Activated T-helper 9 cell treated with anti-CD3 and anti-CD28 coated beads, Interleukin-2, amount 50 U/mL, for 16 hours (primary cell): Measurements from ENCODE around the gene APOBR.
"Not testable (repeated sequence)": the region's sequence is repeated elsewhere in the genome, so short reads cannot be mapped to it uniquely, and the experiment has no call there.

ENCODE experiments used
- DNase-seq: peaks from one replicate; pipeline ENCODE4 v3.0.0-alpha.2; 2020; ENCODE audit warnings: low read depth

APOBR gene, protein sequence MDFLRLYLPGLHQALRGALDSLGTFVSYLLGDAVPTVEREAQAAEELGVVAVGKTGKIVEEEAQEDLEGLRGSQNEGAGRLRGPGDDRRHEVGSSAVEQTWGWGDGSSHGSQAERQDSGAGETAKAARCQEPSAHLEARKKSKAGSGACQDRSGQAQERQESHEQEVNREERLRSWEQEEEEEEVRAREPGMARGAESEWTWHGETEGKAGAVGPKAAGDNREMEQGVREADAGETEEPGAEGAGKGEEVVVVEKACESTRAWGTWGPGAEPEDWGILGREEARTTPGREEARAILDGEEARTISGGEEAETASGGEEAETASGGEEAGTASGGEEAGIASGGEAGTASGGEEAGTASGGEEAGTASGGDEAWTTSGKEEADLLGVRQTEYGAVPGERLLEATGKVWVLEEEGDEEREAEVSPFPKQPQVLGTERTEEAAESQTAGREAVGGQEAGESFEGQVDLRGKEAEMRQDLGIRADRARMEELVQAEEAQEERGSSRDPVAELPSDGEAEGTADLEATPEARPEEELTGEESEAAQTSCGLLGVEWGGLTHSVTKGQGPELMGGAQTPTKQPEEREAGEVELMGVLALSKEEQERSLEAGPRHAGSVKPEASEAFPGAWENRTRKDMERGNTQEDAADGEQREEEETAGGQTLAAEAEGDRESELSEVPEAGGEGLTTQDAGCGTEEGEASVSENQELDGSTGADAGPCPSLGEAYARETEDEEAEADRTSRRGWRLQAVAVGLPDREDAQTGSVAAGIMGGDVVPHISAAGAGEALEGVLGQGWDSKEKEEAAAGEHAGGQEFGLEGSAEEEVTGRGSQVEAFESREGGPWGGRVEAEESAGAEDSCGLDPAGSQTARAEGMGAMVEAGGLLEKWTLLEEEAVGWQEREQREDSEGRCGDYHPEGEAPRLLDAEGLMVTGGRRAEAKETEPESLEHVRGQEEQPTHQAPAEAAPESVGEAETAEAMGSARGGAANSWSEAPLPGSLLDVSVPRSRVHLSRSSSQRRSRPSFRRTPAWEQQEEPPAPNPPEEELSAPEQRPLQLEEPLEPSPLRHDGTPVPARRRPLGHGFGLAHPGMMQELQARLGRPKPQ

DNA sequence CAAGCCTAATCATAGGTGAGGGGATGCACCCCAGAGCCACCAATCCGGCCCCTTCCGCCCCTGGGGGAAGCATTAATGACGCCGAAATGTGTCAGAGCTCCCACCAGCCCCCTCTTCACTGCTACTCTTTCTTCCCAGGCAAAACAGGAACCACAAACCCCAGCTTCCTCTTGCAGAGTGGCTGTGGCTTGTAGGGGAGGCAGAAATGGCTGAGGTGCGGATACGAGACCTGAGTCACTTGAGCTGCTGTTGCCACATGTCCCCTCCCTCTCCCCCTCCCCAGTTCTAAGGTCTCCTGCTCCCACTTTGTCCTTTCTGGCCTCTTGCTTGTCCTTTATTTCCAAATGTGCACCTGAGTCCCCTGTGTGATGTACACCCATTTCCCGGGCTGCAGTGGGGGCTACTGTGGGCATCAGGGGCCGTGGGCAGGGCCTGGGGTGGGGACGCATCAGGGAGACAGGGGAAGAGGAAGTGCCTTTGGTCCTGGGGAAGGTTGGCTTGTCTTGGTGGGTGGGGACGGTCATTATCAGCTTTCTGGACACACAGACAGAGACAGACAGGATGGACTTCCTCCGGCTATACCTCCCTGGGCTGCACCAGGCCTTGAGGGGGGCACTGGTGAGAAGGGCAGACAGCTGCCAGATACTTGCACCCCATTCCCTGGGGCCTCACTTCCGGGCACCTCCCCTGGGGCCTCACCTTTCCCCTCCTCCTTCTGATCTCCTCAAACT, at the start of gene APOBR:
Gene APOBR, plus strand, starts transcription at position 523 of the 731 bp plus-strand sequence. Its CDS starts 39 bp downstream, at position 562.
- DNase-seq = peak; percentile 77

DNA sequence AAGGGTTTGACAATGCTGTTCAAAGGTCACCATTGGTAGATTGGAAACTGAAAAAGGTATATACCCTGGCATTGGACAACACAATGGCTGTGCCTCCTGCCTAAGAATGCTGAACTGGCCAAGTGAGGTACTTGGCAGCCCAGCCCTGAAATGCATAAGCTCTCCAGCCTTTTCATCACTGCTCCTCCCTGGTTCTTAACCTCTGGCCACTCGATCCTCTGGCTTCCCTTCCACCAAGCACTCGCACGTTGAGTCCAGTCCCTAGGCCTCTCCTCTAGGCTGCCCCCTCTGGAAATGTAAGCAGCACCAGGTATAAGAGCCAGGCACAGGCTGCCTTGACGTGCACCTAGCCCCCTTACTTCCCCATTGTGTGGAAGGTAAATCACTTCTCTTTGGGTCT, 48.1 kb upstream of the APOBR start:
- not testable (repeated sequence) for DNase-seq

DNA sequence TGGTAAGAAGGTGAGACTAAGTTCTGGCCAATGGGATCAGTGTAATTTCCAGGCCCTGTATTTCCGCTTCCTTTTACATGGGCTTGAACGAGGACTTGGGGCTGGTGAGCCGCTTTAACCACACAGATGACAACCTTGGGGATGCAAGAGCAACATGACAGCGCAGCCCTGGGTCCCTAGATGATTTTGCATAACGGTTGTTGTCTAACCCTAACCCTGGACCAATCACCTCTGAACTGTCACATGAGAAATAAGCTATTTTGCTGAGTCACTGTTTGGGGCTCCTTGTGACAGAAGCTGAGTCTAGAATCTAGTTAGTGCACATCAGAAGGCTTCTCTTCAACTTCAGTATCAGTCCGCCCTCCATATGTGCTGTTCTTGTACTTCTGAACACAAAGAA, 47.4 kb upstream of the APOBR start:
- DNase-seq = not testable (repeated sequence)

DNA sequence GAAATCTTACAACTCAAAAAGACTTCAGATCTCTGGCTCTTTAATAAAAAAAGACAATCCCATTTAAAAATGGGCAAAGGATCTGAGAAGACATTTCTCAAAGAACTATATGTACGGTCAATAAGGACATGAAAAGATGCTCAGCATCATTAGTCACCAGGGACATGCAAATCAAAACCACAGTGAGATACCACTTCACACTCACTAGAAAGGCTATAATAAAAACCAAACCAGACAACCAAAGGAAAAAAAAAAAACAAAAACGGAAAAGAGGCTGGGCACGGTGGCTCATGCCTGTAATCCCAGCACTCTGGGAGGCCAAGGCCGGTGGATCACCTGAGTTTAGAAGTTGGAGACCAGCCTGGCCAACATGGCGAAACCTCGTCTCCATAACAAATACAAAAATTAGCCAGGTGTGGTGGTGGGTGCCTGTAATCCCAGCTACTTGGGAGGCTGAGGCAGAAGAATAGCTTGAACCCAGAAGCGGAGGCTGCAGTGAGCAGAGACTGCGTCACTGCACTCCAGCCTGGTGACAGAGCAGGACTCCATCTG, 20.7 kb upstream of the APOBR start:
- DNase-seq = no peak

DNA sequence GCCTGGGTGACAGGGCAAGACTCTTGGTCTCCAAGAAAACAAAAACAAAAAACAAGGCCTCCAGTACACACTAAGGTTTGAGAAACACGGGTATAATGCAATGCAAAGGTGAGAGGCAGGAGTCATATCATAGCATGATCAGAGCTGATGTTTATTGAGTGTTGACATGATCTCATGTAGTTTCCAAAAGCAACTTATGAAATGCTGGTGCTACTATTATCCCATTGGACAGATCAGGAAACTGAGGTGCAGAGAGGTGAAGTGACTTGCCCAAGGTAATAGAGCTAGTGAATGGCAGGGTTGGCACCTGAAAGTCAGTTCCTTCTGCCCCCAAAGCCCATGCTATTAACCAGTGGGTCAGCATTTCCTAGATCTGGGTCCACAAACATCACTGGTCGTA, 19.2 kb upstream of the APOBR start:
- no peak for DNase-seq

DNA sequence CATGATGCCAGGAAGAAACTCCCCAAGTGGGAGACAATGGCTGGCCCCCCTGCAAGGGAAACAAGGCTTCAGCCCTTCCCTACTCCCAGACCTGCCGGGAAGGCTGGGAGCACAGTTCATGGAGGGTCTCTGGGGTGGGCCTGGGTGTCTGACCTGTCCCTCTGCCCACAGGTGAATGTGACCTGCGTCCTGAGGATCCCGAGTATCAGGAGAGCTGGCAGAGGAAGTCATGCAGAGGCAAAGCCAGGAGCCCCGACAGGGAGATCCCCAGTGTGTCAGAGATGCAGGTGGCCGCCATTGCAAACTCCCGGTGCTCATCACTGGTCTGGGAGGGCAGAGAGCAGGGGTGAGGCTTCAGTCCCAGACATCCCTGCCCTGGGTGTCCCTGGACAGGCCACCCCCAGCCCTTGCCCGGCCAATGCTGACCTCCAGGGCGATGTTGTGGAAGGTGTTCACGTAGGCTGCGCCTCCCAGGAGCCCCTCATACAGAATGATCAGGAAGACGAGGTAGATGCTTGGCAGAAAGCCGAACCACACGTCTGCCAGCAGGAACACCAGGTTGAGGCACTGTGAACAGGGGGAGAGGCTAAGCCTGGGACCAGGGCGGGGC, 17.0 kb upstream of the APOBR start:
- no peak for DNase-seq

DNA sequence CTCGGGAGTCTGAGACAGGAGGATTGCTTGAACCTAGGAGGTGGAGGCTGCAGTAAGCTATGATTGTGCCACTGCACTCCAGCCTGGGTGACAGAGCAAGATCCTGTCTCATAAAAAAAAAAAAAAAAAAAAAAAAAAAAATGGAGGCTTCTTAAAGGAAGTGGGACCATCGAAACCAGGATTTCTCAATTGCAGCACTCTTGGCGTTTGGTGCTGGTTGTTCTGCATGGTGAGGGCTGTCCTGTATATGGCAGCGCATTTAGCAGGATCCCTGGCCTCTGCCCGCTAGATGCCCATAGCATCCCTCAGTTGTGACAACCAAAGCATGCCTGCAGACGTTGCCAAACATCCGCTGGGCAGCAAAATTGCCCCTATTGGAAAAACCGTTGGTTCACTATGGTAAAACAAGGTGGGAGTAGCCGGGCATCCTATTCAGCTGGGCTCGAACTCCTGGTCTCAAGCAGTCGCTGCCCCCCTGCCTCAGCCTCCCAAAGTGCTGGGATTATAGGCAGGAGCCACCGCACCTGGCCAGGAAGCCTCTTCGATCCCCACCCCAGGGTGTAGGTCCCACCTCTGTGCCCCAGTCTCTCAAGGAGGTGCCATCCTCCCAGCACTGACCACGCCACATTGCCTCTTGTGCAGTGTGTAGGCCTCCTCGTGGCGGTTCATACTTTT, 15.8 kb upstream of the APOBR start:
- no peak for DNase-seq

DNA sequence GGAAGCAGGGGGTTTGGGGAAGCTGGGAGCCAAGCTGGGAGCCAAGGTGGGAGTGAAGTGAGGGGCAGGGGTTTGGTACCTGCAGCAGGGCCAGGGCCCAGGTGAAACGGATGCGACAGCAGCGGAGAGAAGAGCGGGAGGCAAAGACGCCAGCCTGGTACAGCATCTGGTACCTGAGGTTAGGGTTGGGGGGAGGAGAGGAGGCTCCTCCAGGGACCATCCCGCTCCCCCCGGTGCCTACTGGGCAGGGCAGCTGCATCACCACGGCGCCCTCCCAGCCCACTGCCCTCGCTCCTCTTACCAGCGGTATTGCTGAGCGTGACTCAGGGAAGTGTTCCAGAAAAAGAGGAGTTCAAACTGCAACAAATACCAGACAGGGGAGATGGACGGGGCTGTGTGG, 12.4 kb upstream of the APOBR start:
- no peak for DNase-seq

DNA sequence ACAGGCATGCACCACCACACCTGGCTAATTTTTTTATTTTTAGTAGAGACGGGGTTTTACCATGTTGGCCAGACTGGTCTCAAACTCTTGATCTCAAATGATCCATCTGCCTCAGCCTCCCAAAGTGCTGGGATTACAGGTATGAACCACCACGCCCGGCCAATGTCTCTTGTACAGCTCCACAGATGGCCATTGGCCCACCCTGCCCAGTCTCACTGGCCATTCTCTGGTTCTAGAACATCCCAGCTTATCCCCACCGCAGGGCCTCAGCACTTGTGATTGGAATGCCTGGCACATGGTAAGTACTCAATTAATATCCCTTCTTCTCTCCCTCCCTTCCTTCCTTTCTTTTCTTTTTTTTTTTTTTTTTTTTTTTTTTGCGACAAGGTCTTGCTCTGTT, 11.1 kb upstream of the APOBR start:
- not testable (repeated sequence) for DNase-seq

DNA sequence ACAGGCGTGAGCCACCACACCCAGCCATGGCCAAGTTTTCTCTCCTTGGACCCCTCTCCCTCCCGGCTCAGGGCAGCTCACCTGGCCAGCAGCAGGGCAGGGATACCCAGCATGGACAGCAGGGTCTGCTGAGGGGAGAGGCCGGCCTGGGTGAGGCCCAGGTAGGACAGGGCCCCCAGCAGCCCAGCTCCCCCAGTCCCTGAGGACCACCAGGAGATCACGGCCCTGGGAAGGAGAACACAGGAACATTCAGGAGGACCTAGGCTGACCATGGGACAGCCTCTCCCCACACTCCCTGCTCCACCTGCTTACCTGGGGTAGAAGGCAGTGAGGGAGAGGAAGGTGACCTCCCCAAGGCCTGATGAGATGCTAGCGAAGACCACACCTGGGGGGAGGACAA, 8.2 kb upstream of the APOBR start:
- no peak for DNase-seq

DNA sequence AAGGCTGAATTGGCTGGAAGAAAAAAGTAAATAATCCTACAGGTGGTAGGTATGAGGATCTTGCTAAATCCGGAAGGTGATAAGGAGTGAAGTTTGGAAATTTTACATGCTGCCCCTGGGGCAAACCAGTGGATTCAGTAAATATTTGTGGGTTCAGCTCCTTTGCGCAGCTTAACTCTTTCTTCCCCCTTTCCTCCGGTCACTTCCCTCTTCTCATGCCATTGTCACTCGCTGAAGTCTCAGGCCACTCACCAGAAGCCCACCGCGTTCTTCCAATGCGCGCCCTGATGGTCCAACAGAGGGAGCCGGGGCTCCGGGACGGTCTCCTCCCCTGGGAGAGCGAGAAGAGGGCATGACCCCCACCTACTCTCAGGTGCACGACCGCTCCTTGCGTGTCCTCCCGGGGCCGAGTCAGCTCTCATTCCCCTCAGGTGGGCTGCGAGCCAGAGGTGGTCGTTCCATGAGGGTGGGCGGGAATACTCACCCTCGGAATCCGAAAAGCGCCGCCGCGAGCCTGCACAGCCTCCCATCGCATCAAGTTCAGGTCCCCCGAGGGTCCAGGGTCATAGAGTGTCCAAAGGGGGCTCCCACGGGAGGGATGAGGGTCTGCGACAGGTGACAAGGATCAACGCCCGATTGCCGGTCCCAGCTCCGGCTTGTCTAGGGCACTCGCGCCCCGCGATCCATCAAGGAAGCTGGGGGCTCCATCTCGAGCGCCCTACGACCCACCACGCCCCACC, 3.0 kb upstream of the APOBR start:
- DNase-seq = no peak

DNA sequence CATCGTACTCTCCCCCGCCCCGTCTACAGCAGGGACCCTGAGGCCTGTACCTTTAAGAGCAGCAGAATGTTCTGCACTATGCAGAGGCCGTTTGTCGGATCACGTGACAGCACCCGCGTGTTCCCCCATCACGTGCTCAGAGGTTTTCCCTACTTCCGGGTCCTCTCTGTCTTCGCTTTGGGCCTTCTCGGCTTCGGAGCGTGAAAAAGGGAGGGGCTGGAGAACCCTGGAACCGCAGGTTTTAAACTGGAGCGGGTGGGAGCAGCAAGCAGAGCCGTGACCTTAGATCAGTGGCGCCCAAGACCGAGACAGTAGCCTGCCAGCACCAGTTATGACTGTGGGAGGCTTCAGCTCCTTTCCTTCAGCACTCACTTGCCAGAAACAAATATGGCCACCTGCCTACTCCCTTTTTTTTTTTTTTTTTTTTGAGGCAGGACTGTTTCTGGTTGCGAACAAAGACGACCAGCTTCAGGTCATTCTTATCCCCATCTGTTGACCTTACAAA, 2.4 kb upstream of the APOBR start, which contains the start of gene CLN3:
Gene CLN3, minus strand, starts transcription at position 105 of the 505 bp plus-strand sequence. CDS start 315 bp downstream, outside the sequence.
- peak; percentile 75 for DNase-seq

DNA sequence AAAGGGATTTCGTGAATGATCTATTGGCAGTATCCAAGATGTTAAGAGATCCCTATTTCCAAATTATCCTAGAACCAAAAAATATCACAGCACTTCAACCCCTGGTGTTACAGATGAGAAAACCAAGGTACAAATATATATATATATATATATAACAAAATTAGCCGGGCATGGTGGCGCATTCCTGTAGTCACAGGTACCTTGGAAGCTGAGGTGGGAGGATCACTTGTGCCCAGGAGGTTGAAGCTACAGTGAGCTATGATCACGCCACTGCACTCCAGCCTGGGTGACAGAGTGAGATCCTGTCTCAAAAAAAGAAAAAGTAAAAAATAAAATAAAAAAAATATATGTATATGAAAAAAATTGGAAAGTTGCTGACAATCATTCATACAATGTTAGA, 1.9 kb upstream of the APOBR start:
- no peak for DNase-seq

DNA sequence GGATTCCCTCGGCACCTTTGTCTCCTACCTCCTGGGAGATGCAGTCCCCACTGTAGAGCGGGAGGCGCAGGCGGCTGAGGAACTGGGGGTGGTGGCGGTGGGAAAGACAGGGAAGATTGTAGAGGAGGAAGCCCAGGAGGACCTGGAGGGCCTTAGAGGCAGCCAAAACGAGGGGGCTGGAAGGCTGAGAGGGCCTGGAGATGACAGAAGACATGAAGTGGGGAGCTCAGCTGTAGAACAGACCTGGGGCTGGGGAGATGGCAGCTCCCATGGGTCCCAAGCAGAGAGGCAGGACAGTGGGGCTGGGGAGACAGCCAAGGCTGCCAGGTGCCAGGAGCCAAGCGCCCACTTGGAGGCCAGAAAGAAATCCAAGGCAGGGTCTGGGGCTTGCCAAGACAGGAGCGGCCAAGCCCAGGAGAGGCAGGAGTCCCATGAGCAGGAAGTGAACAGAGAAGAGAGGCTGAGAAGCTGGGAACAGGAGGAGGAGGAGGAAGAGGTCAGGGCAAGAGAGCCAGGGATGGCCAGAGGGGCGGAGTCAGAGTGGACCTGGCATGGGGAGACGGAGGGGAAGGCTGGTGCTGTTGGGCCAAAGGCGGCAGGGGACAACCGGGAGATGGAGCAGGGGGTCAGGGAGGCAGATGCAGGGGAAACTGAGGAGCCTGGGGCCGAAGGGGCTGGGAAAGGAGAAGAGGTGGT, 803 bp downstream of the APOBR start:
- DNase-seq = no peak

DNA sequence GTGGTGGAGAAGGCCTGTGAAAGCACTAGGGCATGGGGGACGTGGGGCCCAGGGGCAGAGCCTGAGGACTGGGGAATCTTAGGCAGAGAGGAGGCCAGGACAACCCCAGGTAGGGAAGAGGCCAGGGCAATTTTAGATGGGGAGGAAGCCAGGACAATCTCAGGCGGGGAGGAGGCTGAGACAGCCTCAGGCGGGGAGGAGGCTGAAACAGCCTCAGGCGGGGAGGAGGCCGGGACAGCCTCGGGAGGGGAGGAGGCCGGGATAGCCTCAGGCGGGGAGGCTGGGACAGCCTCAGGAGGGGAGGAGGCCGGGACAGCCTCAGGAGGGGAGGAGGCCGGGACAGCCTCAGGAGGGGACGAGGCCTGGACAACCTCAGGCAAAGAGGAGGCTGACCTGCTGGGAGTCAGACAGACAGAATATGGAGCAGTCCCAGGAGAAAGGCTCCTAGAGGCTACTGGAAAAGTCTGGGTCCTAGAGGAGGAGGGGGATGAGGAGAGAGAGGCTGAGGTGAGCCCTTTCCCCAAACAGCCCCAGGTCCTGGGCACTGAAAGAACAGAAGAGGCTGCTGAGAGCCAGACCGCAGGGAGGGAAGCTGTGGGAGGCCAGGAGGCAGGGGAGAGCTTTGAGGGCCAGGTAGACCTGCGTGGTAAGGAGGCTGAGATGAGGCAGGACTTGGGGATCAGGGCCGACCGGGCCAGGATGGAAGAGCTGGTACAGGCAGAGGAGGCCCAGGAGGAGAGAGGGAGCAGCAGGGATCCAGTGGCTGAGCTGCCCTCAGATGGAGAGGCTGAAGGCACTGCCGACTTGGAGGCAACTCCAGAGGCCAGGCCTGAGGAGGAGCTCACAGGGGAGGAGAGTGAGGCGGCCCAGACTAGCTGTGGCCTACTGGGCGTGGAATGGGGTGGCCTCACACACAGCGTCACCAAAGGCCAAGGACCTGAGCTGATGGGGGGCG, 1.6 kb downstream of the APOBR start:
- DNase-seq = no peak

DNA sequence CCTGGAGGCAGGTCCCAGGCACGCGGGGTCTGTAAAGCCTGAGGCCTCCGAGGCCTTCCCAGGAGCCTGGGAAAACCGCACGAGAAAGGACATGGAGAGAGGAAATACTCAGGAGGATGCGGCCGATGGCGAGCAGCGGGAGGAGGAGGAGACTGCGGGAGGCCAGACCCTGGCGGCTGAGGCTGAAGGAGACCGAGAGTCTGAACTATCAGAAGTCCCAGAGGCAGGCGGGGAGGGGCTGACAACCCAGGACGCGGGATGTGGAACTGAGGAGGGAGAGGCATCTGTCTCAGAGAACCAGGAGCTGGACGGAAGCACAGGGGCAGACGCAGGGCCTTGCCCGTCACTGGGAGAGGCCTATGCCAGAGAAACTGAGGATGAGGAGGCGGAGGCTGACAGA, 2.4 kb downstream of the APOBR start:
- DNase-seq = no peak

DNA sequence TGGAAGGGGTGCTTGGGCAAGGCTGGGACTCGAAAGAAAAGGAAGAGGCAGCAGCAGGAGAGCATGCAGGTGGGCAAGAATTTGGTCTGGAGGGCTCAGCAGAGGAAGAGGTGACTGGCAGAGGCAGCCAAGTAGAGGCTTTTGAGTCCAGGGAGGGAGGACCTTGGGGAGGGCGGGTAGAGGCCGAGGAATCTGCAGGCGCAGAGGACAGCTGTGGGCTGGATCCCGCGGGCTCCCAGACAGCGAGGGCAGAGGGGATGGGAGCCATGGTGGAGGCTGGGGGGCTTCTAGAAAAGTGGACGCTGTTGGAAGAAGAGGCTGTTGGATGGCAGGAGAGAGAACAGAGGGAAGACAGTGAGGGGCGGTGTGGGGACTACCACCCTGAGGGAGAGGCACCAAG, 2.9 kb downstream of the APOBR start:
- DNase-seq = no peak
